BLaER1 treated with 17β-estradiol and CSF1 and Interleukin-3, amounts not matched to agents 10 nM and 100 nM (cell line): ENCODE data around the gene OTOP3.

Experiments used
- H3K27ac ChIP-seq, 11 experiments: shearing (Covaris generic); formaldehyde crosslinking; 2 replicates each; pipeline ENCODE4 v1.8.1; 2022
- H3K27me3 ChIP-seq, 11 experiments: shearing (Covaris generic); formaldehyde crosslinking; 2 replicates each; pipeline ENCODE4 v1.8.1; 2022
- H3K36me3 ChIP-seq, 11 experiments: shearing (Covaris generic); formaldehyde crosslinking; 2 replicates each; pipeline ENCODE4 v1.8.1; 2022
- H3K4me1 ChIP-seq, 10 experiments: shearing (Covaris generic); formaldehyde crosslinking; 2 replicates each; pipeline ENCODE4 v1.8.1; 2022
- H3K4me2 ChIP-seq, 11 experiments: shearing (Covaris generic); formaldehyde crosslinking; 2 replicates each; pipeline ENCODE4 v1.8.1; 2022
- H3K4me3 ChIP-seq, 10 experiments: shearing (Covaris generic); formaldehyde crosslinking; 2 replicates each; pipeline ENCODE4 v1.8.1; 2022
- H3K9ac ChIP-seq, 11 experiments: shearing (Covaris generic); formaldehyde crosslinking; 2 replicates each; pipeline ENCODE4 v1.8.1; 2022
- H3K9me3 ChIP-seq, 11 experiments: shearing (Covaris generic); formaldehyde crosslinking; replicated peaks in 1 of 11; 2 replicates each; pipeline ENCODE4 v1.8.1; 2022
- H4K20me1 ChIP-seq, 11 experiments: shearing (Covaris generic); formaldehyde crosslinking; 2 replicates each; pipeline ENCODE4 v1.8.1; 2022
- Cebpa-rat ChIP-seq, 11 experiments: shearing (Covaris generic); IDR thresholded peaks; 2 replicates each; pipeline ENCODE4 v1.8.1; 2022

The OTOP3 gene

GRCh38 chr17:74946641-74947040 is 10.9 kb downstream of the OTOP3 start:
- Histone ChIP-seq H3K9me3 (no peaks in the 10 kb centered on the region), H3K36me3 (no peaks in the 10 kb centered on the region), H3K27me3 (no peaks in the 10 kb centered on the region; a peak in 1 of 22 replicates), H3K27ac (no peak overlapping the region), H3K4me2 (no peak overlapping the region), H3K4me3 (no peak overlapping the region), H3K9ac (no peak overlapping the region), H3K4me1 (peaks cover 0 to 17% (median 3%) of the 10 kb centered on the region in 10 experiments; a peak in 8 of 20 replicates), H4K20me1 (no peaks in the 10 kb centered on the region; a peak in 3 of 22 replicates)
- no peak for TF ChIP-seq Cebpa-rat (IDR thresholded peaks at IDR 0.05)

GRCh38 chr17:74947041-74947754 is 11.5 kb downstream of the OTOP3 start:
- H3K9ac ChIP-seq: no peak overlapping the region
- no peak overlapping the region for H3K4me3 ChIP-seq
- no peaks in the 10 kb centered on the region; a peak in 1 of 22 replicates for H3K27me3 ChIP-seq
- H3K4me1 ChIP-seq: peaks cover 0 to 13% (median 3%) of the 10 kb centered on the region in 10 experiments; a peak in 8 of 20 replicates
- H3K4me2 ChIP-seq: no peak overlapping the region
- no peak for TF ChIP-seq Cebpa-rat (IDR thresholded peaks at IDR 0.05)
- no peaks in the 10 kb centered on the region for H3K9me3 ChIP-seq
- H3K27ac ChIP-seq: no peak overlapping the region
- no peaks in the 10 kb centered on the region; a peak in 3 of 22 replicates for H4K20me1 ChIP-seq
- no peaks in the 10 kb centered on the region for H3K36me3 ChIP-seq

GRCh38 chr17:74949455-74950115 is 13.9 kb downstream of the OTOP3 start:
- no peak overlapping the region for H3K4me3 ChIP-seq
- H3K36me3 ChIP-seq: no peaks in the 10 kb centered on the region
- H4K20me1 ChIP-seq: no peaks in the 10 kb centered on the region; a peak in 3 of 22 replicates
- H3K27me3 ChIP-seq: no peaks in the 10 kb centered on the region; a peak in 1 of 22 replicates
- H3K4me1 ChIP-seq: peaks cover 0 to 11% (median 3%) of the 10 kb centered on the region in 10 experiments; a peak in 7 of 20 replicates
- no peak overlapping the region for H3K4me2 ChIP-seq
- H3K9ac ChIP-seq: no peak overlapping the region
- TF ChIP-seq Cebpa-rat (IDR thresholded peaks at IDR 0.05): no peak
- no peak overlapping the region for H3K27ac ChIP-seq
- no peaks in the 10 kb centered on the region for H3K9me3 ChIP-seq

GRCh38 chr17:74950207-74950606 is 14.5 kb downstream of the OTOP3 start:
- Histone ChIP-seq H3K36me3 (no peaks in the 10 kb centered on the region), H3K27me3 (no peaks in the 10 kb centered on the region; a peak in 1 of 22 replicates)
- TF ChIP-seq Cebpa-rat (IDR thresholded peaks at IDR 0.05): no peak

GRCh38 chr17:74951065-74951464 is 15.4 kb downstream of the OTOP3 start:
- no peaks in the 10 kb centered on the region; a peak in 1 of 22 replicates for H3K27me3 ChIP-seq
- no peaks in the 10 kb centered on the region for H3K36me3 ChIP-seq
- H3K4me3 ChIP-seq: no peak overlapping the region
- H3K9ac ChIP-seq: no peak overlapping the region
- TF ChIP-seq Cebpa-rat (IDR thresholded peaks at IDR 0.05): no peak
- no peaks in the 10 kb centered on the region; a peak in 3 of 22 replicates for H4K20me1 ChIP-seq
- H3K4me1 ChIP-seq: peaks cover 6 to 19% (median 11%) of the 10 kb centered on the region in 10 experiments; a peak in 13 of 20 replicates
- H3K9me3 ChIP-seq: no peaks in the 10 kb centered on the region
- H3K27ac ChIP-seq: no peak overlapping the region
- H3K4me2 ChIP-seq: no peak overlapping the region

More at GRCh38 chr17:74950207-74950606, 14.5 kb downstream of the OTOP3 start:
- Histone ChIP-seq H3K9ac (no peak overlapping the region), H3K4me2 (no peak overlapping the region), H4K20me1 (no peaks in the 10 kb centered on the region; a peak in 3 of 22 replicates), H3K9me3 (no peaks in the 10 kb centered on the region), H3K4me1 (peaks cover 1 to 17% (median 7%) of the 10 kb centered on the region in 10 experiments; a peak in 13 of 20 replicates), H3K27ac (no peak overlapping the region), H3K4me3 (no peak overlapping the region)

- no peaks in the 10 kb centered on the region; a peak in 1 of 22 replicates for H3K27me3 ChIP-seq
- no peak overlapping the region for H3K27ac ChIP-seq
- H3K36me3 ChIP-seq: no peaks in the 10 kb centered on the region
- no peaks in the 10 kb centered on the region; a peak in 3 of 22 replicates for H4K20me1 ChIP-seq
- H3K4me1 ChIP-seq: peaks cover 6 to 24% (median 12%) of the 10 kb centered on the region in 10 experiments; a peak in 14 of 20 replicates
- no peak overlapping the region for H3K4me3 ChIP-seq
- no peak overlapping the region for H3K4me2 ChIP-seq
- H3K9me3 ChIP-seq: no peaks in the 10 kb centered on the region
- H3K9ac ChIP-seq: no peak overlapping the region
- TF ChIP-seq Cebpa-rat (IDR thresholded peaks at IDR 0.05): no peak
These were observed 16.2 kb downstream of the OTOP3 start for GRCh38 chr17:74951680-74952421.

GRCh38 chr17:74952431-74953133 is 16.9 kb downstream of the OTOP3 start:
- TF ChIP-seq Cebpa-rat (IDR thresholded peaks at IDR 0.05): no peak
- H3K4me1 ChIP-seq: peaks cover 6 to 24% (median 12%) of the 10 kb centered on the region in 10 experiments; a peak in 14 of 20 replicates
- no peaks in the 10 kb centered on the region for H3K36me3 ChIP-seq
- H3K9me3 ChIP-seq: no peaks in the 10 kb centered on the region
- no peak overlapping the region for H3K4me3 ChIP-seq
- H3K4me2 ChIP-seq: no peak overlapping the region
- no peaks in the 10 kb centered on the region; a peak in 1 of 22 replicates for H3K27me3 ChIP-seq
- no peaks in the 10 kb centered on the region; a peak in 3 of 22 replicates for H4K20me1 ChIP-seq
- H3K9ac ChIP-seq: no peak overlapping the region
- H3K27ac ChIP-seq: no peak overlapping the region

GRCh38 chr17:74953134-74953687 is 17.5 kb downstream of the OTOP3 start:
- no peak for TF ChIP-seq Cebpa-rat (IDR thresholded peaks at IDR 0.05)
- Histone ChIP-seq H3K4me3 (no peak overlapping the region), H3K9ac (no peak overlapping the region), H3K4me2 (no peak overlapping the region), H3K4me1 (peaks cover 6 to 24% (median 12%) of the 10 kb centered on the region in 10 experiments; a peak in 14 of 20 replicates), H4K20me1 (no peaks in the 10 kb centered on the region; a peak in 3 of 22 replicates), H3K27me3 (no peaks in the 10 kb centered on the region; a peak in 1 of 22 replicates), H3K9me3 (no peaks in the 10 kb centered on the region), H3K27ac (no peak overlapping the region), H3K36me3 (no peaks in the 10 kb centered on the region)
